ENCODE results near the gene SEL1L3. TPM values are rescaled to one million over a fixed set of nuclear protein-coding genes. Genes with fewer than 3 reads are reported as not detected.
A peak's percentile ranks its signal among the peaks of the same experiment; 100 is the strongest.

SEL1L3 gene
- total and polyA plus RNA-seq, 2 donors (not counting 1 experiment from before 2014, with no cell fraction given), result 13.2 to 56.3 TPM

DNA sequence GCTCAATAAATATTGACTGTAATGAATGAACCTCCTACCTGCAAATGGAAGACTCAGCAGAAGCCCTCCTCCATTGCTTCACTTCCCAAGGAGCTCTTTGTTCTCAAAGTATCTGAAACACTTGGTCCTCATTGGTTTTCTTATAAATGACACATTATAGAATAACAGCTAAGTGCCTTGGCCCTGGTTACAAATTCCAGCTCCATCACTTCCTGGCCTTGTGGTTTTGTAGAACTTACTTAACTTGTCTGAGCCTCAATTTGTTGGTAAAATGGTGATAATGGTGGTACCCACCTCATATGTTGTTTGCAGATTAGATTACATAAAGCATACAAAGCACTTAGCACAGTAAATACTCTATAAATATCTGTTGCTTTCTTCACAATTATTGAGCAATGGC lies 26.0 kb upstream of the SEL1L3 start:
- DNase-seq (ENCODE audit: low read depth in 2 of 2), result peak in 1 of 2 donors; percentile 80
- no peaks in the 10 kb centered on the region for H4K20me1 ChIP-seq (ENCODE audit: control insufficient read depth, extremely low read depth, insufficient read depth, low read length)
- no peak overlapping the region for H2AFZ ChIP-seq (ENCODE audit: low read length)
- H3K27me3 ChIP-seq (ENCODE audit: control insufficient read depth, insufficient read depth, low read length), result no peaks in the 10 kb centered on the region
- H3K9me3 ChIP-seq (ENCODE audit: control insufficient read depth, insufficient read depth, low read depth, low read length), result no peaks in the 10 kb centered on the region
- H3K36me3 ChIP-seq (ENCODE audit: control insufficient read depth, insufficient read depth, low read length), result no peaks in the 10 kb centered on the region
- H3K4me1 ChIP-seq (ENCODE audit: control insufficient read depth, extremely low read depth, insufficient read depth, low read length), result peaks cover 8% of the 10 kb centered on the region
- TF ChIP-seq, protein P1, sequence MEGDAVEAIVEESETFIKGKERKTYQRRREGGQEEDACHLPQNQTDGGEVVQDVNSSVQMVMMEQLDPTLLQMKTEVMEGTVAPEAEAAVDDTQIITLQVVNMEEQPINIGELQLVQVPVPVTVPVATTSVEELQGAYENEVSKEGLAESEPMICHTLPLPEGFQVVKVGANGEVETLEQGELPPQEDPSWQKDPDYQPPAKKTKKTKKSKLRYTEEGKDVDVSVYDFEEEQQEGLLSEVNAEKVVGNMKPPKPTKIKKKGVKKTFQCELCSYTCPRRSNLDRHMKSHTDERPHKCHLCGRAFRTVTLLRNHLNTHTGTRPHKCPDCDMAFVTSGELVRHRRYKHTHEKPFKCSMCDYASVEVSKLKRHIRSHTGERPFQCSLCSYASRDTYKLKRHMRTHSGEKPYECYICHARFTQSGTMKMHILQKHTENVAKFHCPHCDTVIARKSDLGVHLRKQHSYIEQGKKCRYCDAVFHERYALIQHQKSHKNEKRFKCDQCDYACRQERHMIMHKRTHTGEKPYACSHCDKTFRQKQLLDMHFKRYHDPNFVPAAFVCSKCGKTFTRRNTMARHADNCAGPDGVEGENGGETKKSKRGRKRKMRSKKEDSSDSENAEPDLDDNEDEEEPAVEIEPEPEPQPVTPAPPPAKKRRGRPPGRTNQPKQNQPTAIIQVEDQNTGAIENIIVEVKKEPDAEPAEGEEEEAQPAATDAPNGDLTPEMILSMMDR (conservative IDR thresholded peaks at IDR 0.05 in 1 of 2, IDR thresholded peaks at IDR 0.05 in 1 of 2; ENCODE audit: low read depth in 1 of 2, low read length in 2 of 2), result no peak
- TF ChIP-seq EZH2 (IDR thresholded peaks at IDR 0.05; ENCODE audit: low read length, missing control alignments), result no peak
- no peaks in the 10 kb centered on the region for H3K79me2 ChIP-seq (ENCODE audit: control insufficient read depth, insufficient read depth, low read length)
- no peak overlapping the region for H3K4me2 ChIP-seq (ENCODE audit: extremely low read depth, insufficient read depth, low read length)
- no peak overlapping the region for H3K4me3 ChIP-seq (replicated peaks in 1 of 4; ENCODE audit: control extremely low read depth in 1 of 4, insufficient read depth in 1 of 4, low read depth in 3 of 4, low read length in 4 of 4)
- H3K27ac ChIP-seq (ENCODE audit: insufficient read depth, low read length), result no peak overlapping the region
- no peak overlapping the region for H3K9ac ChIP-seq (ENCODE audit: insufficient read depth, low read length)

DNA sequence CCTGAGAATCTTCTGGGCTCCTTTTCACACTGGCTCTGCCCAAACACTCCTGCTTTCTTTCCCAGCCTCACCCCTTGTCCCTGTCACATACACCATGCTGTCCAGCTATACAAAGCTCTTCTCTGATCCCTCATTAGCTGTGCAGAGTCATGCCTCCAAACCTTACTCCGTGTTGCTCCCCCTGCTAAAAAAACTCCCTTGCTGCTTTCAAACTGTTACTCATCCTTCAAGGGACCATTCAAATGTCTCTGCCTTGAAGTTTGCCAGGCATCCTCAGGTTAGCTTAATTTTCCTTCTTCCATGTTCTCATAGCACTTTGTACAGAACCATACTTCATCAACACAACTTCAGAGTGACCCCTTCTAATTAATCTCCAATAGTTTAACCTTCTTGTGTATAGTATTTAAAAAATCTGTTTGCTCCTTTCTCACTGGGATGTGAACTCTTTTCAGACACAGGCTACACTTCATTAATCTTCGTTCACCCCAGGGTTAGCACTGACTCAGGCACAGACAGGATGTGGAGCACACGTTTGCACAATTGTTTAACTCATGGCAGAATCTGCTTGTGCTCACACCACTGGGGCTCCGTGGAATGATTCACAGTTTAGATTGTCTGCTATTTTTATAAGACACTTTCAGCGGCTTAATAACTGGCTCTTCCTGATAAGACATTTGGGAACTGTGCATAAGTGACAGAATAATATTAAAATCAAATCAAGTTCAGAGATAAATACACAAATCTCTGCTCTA lies 21.4 kb upstream of the SEL1L3 start:
- Histone ChIP-seq H3K27me3 (ENCODE audit: control insufficient read depth, insufficient read depth, low read length) (no peaks in the 10 kb centered on the region), H3K9ac (ENCODE audit: insufficient read depth, low read length) (no peak overlapping the region), H3K4me3 (replicated peaks in 1 of 4; ENCODE audit: control extremely low read depth in 1 of 4, insufficient read depth in 1 of 4, low read depth in 3 of 4, low read length in 4 of 4) (no peak overlapping the region), H2AFZ (ENCODE audit: low read length) (no peak overlapping the region), H3K9me3 (ENCODE audit: control insufficient read depth, insufficient read depth, low read depth, low read length) (no peaks in the 10 kb centered on the region), H3K36me3 (ENCODE audit: control insufficient read depth, insufficient read depth, low read length) (no peaks in the 10 kb centered on the region), H4K20me1 (ENCODE audit: control insufficient read depth, extremely low read depth, insufficient read depth, low read length) (no peaks in the 10 kb centered on the region), H3K27ac (ENCODE audit: insufficient read depth, low read length) (no peak overlapping the region), H3K79me2 (ENCODE audit: control insufficient read depth, insufficient read depth, low read length) (no peaks in the 10 kb centered on the region), H3K4me2 (ENCODE audit: extremely low read depth, insufficient read depth, low read length) (no peak overlapping the region), H3K4me1 (ENCODE audit: control insufficient read depth, extremely low read depth, insufficient read depth, low read length) (peaks cover 10% of the 10 kb centered on the region)
- DNase-seq (ENCODE audit: low read depth in 2 of 2), result peak; percentile 85
- TF ChIP-seq, protein P1 (conservative IDR thresholded peaks at IDR 0.05 in 1 of 2, IDR thresholded peaks at IDR 0.05 in 1 of 2; ENCODE audit: low read depth in 1 of 2, low read length in 2 of 2), result no peak
- TF ChIP-seq EZH2 (IDR thresholded peaks at IDR 0.05; ENCODE audit: low read length, missing control alignments), result no peak

DNA sequence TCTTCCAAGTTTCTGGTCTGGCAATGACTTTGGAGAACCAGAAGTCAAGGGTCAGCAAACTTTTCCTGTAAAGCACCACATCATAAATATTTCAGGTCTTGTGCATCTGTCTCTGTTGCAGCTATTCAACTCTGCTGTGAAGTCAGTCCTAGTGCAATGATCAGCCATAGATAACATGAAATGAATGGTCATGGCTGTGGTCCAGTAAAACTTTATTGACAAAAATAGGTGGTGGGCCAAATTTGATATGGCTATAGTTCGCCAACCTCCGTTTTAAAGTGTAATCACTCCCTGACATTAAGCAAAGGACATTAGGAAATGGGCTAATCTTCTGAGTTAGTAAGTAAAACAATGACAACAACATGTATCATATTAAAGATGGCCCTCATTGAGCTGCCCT lies 20.8 kb upstream of the SEL1L3 start:
- Histone ChIP-seq H3K4me2 (ENCODE audit: extremely low read depth, insufficient read depth, low read length) (no peak overlapping the region), H3K79me2 (ENCODE audit: control insufficient read depth, insufficient read depth, low read length) (no peaks in the 10 kb centered on the region), H3K36me3 (ENCODE audit: control insufficient read depth, insufficient read depth, low read length) (no peaks in the 10 kb centered on the region), H3K9me3 (ENCODE audit: control insufficient read depth, insufficient read depth, low read depth, low read length) (no peaks in the 10 kb centered on the region), H2AFZ (ENCODE audit: low read length) (no peak overlapping the region), H3K4me3 (replicated peaks in 1 of 4; ENCODE audit: control extremely low read depth in 1 of 4, insufficient read depth in 1 of 4, low read depth in 3 of 4, low read length in 4 of 4) (no peak overlapping the region), H3K27me3 (ENCODE audit: control insufficient read depth, insufficient read depth, low read length) (no peaks in the 10 kb centered on the region), H3K4me1 (ENCODE audit: control insufficient read depth, extremely low read depth, insufficient read depth, low read length) (peaks cover 10% of the 10 kb centered on the region), H4K20me1 (ENCODE audit: control insufficient read depth, extremely low read depth, insufficient read depth, low read length) (no peaks in the 10 kb centered on the region), H3K9ac (ENCODE audit: insufficient read depth, low read length) (no peak overlapping the region), H3K27ac (ENCODE audit: insufficient read depth, low read length) (no peak overlapping the region)
- no peak for DNase-seq (ENCODE audit: low read depth in 2 of 2)
- TF ChIP-seq EZH2 (IDR thresholded peaks at IDR 0.05; ENCODE audit: low read length, missing control alignments), result no peak
- TF ChIP-seq, protein P1 (conservative IDR thresholded peaks at IDR 0.05 in 1 of 2, IDR thresholded peaks at IDR 0.05 in 1 of 2; ENCODE audit: low read depth in 1 of 2, low read length in 2 of 2), result no peak
